PC-3 (cell line): Measurements from ENCODE around the gene SCN8A. TPM values are rescaled to one million over a fixed set of nuclear protein-coding genes. Genes with fewer than 3 reads are reported as not detected.

Experiments
- ATAC-seq: fragments of 200-7000 bp; cut with Tn5 transposase; 2 replicates; pipeline ENCODE4 v1.9.1; 2020; ENCODE audit warnings: mild to moderate bottlenecking, moderate library complexity
- BruUV-seq: library from RNA; stranded (reverse); fragments of 400-500 nt; replicated peaks from 2 replicates; lab custom pipeline; 2021; lab: Mats Ljungman, UMichigan
- CTCF ChIA-PET: fragments of 300-600 bp; sonication (Branson Sonifier 250); formaldehyde crosslinking; loops from one replicate; lab custom pipeline; 2022; ENCODE audit warnings: antibody characterized with exemption; lab: Charles Lee
- POLR2A ChIA-PET: fragments of 300-600 bp; sonication (Branson Sonifier 250); formaldehyde crosslinking; loops from one replicate; lab custom pipeline; 2022; ENCODE audit warnings: antibody characterized with exemption; ENCODE audit not compliant: unreplicated experiment; lab: Charles Lee
- DNase-seq: peaks from one replicate; pipeline ENCODE4 v3.0.0-alpha.2; 2015
- H2AFZ ChIP-seq: fragments of 300-600 bp; sonication (generic); 2 replicates; pipeline ENCODE4 v1.6.0; 2016; ENCODE audit warnings: antibody characterized with exemption, low read length
- H3F3A ChIP-seq: fragments of 300-600 bp; sonication (generic); one replicate; pipeline ENCODE4 v1.6.0; 2017; ENCODE audit warnings: antibody characterized with exemption, low read length, control low read depth, mild to moderate bottlenecking; ENCODE audit not compliant: unreplicated experiment
- H3K27ac ChIP-seq: fragments of 300-600 bp; sonication (generic); 2 replicates; pipeline ENCODE4 v1.5.1; 2016; ENCODE audit warnings: mild to moderate bottlenecking, low read length
- H3K27me3 ChIP-seq: fragments of 300-600 bp; sonication (generic); 2 replicates; pipeline ENCODE4 v1.6.1; 2016; ENCODE audit warnings: low read length, mixed read lengths
- H3K36me3 ChIP-seq: fragments of 300-600 bp; sonication (generic); 2 replicates; pipeline ENCODE4 v1.6.1; 2016; ENCODE audit warnings: low read depth, mixed run types, low read length, mixed read lengths
- H3K4me1 ChIP-seq: fragments of 300-600 bp; sonication (generic); 2 replicates; pipeline ENCODE4 v1.5.1; 2016; ENCODE audit warnings: low read length; ENCODE audit not compliant: insufficient read depth
- H3K4me2 ChIP-seq: fragments of 300-600 bp; sonication (generic); 2 replicates; pipeline ENCODE4 v1.6.0; 2016; ENCODE audit warnings: low read length
- H3K4me3 ChIP-seq: fragments of 300-600 bp; sonication (generic); 2 replicates; pipeline ENCODE4 v1.5.1; 2016; ENCODE audit warnings: mild to moderate bottlenecking, low read length, mixed read lengths
- H3K79me2 ChIP-seq: fragments of 300-600 bp; sonication (generic); 2 replicates; pipeline ENCODE4 v1.6.1; 2017; ENCODE audit warnings: low read length, mixed read lengths
- H3K9ac ChIP-seq: fragments of 300-600 bp; sonication (generic); 2 replicates; pipeline ENCODE4 v1.6.0; 2016; ENCODE audit warnings: mild to moderate bottlenecking, low read length
- H3K9me2 ChIP-seq: fragments of 300-600 bp; sonication (generic); replicated peaks from 2 replicates; pipeline ENCODE4 v1.6.1; 2016; ENCODE audit warnings: mixed run types, low read length, mixed read lengths
- H3K9me3 ChIP-seq: fragments of 300-600 bp; sonication (generic); 2 replicates; pipeline ENCODE4 v1.6.1; 2016; ENCODE audit warnings: low read length, mixed read lengths
- H4K20me1 ChIP-seq: fragments of 300-600 bp; sonication (generic); 2 replicates; pipeline ENCODE4 v1.6.1; 2016; ENCODE audit warnings: low read length, mixed read lengths
- EZH2 ChIP-seq: fragments of 300-600 bp; sonication (generic); IDR thresholded peaks from one replicate; pipeline ENCODE4 v1.6.1; 2017; ENCODE audit warnings: antibody characterized with exemption, mild to moderate bottlenecking, low read length; ENCODE audit not compliant: unreplicated experiment
- EZH2phosphoT487 ChIP-seq: fragments of 300-600 bp; sonication (generic); IDR thresholded peaks from 2 replicates; pipeline ENCODE4 v1.6.1; 2018; ENCODE audit warnings: mild to moderate bottlenecking, antibody characterized with exemption, low read length, borderline replicate concordance
- intact Hi-C: fragments of 100-400 bp; cut with micrococcal nuclease; formaldehyde crosslinking; loops from 2 replicates; pipeline ENCODE4 v1.9.0; 2023
- total RNA-seq: library from RNA; depleted of rRNA; stranded (reverse); fragments of >200 nt; gene quantifications from 2 replicates; pipeline ENCODE4 v1.2.3, GENCODE V29; 2014
- TF ChIP-seq, protein P1 (sequence below): fragments of 300-600 bp; sonication (generic); conservative IDR thresholded peaks from 2 replicates; pipeline ENCODE4 v1.5.1; 2017; ENCODE audit warnings: antibody characterized with exemption, low read depth, mild to moderate bottlenecking, low read length

The SCN8A gene
- total RNA-seq, 1 experiment from 2014 or later = 12.7 TPM

DNA sequence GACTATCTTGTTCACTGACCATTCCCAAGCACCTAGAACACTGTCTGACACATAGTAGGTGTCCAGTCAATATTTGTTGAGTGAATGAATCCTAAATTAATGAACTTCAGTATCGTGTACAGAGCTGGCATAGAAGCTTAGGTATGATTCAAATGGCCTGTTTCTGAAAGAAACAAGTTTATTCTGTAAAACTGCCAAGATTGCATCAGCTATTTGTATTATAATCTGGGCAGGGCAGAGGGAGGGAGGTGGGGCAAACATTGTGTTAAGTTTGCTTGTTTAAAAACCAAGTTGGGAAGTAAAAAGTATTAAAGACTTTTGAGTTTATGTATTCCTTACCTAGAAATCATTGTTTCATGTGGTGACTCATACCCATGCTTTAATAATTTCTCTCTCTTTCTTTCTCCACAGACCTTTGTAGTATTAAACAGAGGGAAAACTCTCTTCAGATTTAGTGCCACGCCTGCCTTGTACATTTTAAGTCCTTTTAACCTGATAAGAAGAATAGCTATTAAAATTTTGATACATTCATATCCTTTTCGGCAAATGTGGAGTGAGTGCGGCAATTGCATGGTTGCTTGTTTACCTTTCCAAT, 92.8 kb downstream of the SCN8A start:
- Histone ChIP-seq H3K79me2 (no peaks in the 10 kb centered on the region), H3F3A (no peaks in the 10 kb centered on the region), H3K4me2 (peak overlapping the region; percentile 67), H2AFZ (peak overlapping the region; percentile 33; the same call in 1 of the 2 replicates), H3K4me3 (peak overlapping the region; percentile 24; the same call in 1 of the 2 replicates), H3K4me1 (peaks cover 42% of the 10 kb centered on the region), H3K9ac (no peak overlapping the region), H3K27me3 (no peaks in the 10 kb centered on the region), H3K9me2 (no peaks in the 10 kb centered on the region), H3K36me3 (no peaks in the 10 kb centered on the region), H4K20me1 (no peaks in the 10 kb centered on the region), H3K9me3 (no peaks in the 10 kb centered on the region), H3K27ac (peak overlapping the region; percentile 52)
- DNase-seq = peak; percentile 93
- ChIA-PET CTCF (interaction anchor here (0.5 to 0.9 kb wide), 4 partner anchors 80 to 150 kb away, joined by 3 to 6 read pairs (median 4); no protein-coding TSS in a partner anchor), POLR2A (interaction anchor here (0.6 to 1.4 kb wide), 2 partner anchors 136 to 644 kb away, joined by 4 to 10 read pairs; no protein-coding TSS in a partner anchor)
- TF ChIP-seq EZH2 = no peak
- no peak for TF ChIP-seq EZH2phosphoT487
- TF ChIP-seq, protein P1, sequence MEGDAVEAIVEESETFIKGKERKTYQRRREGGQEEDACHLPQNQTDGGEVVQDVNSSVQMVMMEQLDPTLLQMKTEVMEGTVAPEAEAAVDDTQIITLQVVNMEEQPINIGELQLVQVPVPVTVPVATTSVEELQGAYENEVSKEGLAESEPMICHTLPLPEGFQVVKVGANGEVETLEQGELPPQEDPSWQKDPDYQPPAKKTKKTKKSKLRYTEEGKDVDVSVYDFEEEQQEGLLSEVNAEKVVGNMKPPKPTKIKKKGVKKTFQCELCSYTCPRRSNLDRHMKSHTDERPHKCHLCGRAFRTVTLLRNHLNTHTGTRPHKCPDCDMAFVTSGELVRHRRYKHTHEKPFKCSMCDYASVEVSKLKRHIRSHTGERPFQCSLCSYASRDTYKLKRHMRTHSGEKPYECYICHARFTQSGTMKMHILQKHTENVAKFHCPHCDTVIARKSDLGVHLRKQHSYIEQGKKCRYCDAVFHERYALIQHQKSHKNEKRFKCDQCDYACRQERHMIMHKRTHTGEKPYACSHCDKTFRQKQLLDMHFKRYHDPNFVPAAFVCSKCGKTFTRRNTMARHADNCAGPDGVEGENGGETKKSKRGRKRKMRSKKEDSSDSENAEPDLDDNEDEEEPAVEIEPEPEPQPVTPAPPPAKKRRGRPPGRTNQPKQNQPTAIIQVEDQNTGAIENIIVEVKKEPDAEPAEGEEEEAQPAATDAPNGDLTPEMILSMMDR = no peak
- intact Hi-C loops = loop anchor here (1.0 to 5.0 kb wide), 4 partner anchors 47 to 152 kb away; no protein-coding TSS in a partner anchor
- ATAC-seq = peak; percentile 88
- BruUV-seq = no TSS peak

DNA sequence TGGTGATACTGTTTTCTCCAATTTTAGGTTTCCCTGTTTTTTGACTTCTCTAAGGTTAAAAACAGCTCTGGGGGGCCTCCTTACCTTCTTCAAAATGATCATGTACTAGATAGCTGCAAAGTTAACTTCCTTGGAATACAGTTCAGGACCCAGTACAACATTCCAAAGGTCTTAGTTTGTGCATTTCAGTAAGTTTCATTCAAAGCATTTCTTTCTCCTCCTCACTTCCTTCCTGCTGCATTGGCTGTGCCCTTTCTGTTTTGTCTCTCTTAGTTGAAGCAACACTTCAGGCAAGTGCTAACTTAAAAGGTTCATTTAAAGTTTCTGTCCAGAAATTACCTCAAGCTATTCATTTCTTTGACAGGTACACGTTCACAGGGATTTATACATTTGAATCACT, 95.7 kb downstream of the SCN8A start:
- H3K4me1 ChIP-seq = peaks cover 42% of the 10 kb centered on the region
- no peaks in the 10 kb centered on the region for H4K20me1 ChIP-seq
- no peaks in the 10 kb centered on the region for H3K36me3 ChIP-seq
- intact Hi-C loops = no loop called here
- H3K27me3 ChIP-seq = no peaks in the 10 kb centered on the region
- BruUV-seq = no TSS peak
- H3K9ac ChIP-seq = no peak overlapping the region
- TF ChIP-seq EZH2 = no peak
- TF ChIP-seq EZH2phosphoT487 = no peak
- TF ChIP-seq, protein P1 = no peak
- H3K79me2 ChIP-seq = no peaks in the 10 kb centered on the region
- no peak overlapping the region for H3K4me2 ChIP-seq
- H3K27ac ChIP-seq = no peak overlapping the region
- no peaks in the 10 kb centered on the region for H3K9me3 ChIP-seq
- no peak overlapping the region for H3K4me3 ChIP-seq
- DNase-seq (peak; percentile 20), ATAC-seq (no peak)
- no peak overlapping the region for H2AFZ ChIP-seq
- ChIA-PET CTCF (no interaction called here), POLR2A (no interaction called here)
- H3K9me2 ChIP-seq = no peaks in the 10 kb centered on the region
- H3F3A ChIP-seq = no peaks in the 10 kb centered on the region

DNA sequence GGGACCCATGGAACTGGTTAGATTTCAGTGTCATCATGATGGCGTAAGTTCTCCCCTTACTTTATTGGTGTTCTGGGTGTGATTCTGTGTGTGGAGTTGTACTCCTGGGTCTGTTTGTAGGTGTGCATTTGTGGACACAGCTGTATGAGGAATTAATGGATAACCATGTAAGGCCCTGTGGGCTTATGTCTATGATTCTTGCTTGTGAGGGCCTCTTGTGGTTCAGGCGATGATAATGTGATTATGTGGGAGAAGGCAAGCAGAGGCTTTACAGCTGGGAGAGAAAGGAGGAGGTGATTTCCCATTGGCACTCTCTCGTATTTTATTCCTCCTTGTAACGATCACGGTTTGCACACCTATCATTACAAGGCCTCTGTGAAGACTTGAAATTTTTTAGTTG, 96.1 kb downstream of the SCN8A start:
- no peaks in the 10 kb centered on the region for H3K36me3 ChIP-seq
- H3K9me3 ChIP-seq = no peaks in the 10 kb centered on the region
- BruUV-seq = no TSS peak
- H3K27ac ChIP-seq = no peak overlapping the region
- no peaks in the 10 kb centered on the region for H3K9me2 ChIP-seq
- CTCF ChIA-PET = no interaction called here
- H3K27me3 ChIP-seq = no peaks in the 10 kb centered on the region
- H3K9ac ChIP-seq = no peak overlapping the region
- H3K79me2 ChIP-seq = no peaks in the 10 kb centered on the region
- no peak overlapping the region for H2AFZ ChIP-seq
- H3K4me3 ChIP-seq = no peak overlapping the region
- intact Hi-C loops = no loop called here
- ATAC-seq (no peak), DNase-seq (no peak)
- peaks cover 42% of the 10 kb centered on the region for H3K4me1 ChIP-seq
- TF ChIP-seq EZH2 (no peak), EZH2phosphoT487 (no peak)
- TF ChIP-seq, protein P1 = no peak
- no peaks in the 10 kb centered on the region for H3F3A ChIP-seq
- no peak overlapping the region for H3K4me2 ChIP-seq
- POLR2A ChIA-PET = no interaction called here
- no peaks in the 10 kb centered on the region for H4K20me1 ChIP-seq
